ENCODE measurements around the gene CADPS.

GRCh38 chr3:62367763-62368195 is 507.4 kb downstream of the CADPS start:
- TF ChIP-seq GATA2 (IDR thresholded peaks at IDR 0.05; ENCODE audit: low read depth, low read length) (no peak), GATA3 (IDR thresholded peaks at IDR 0.05; ENCODE audit: low read depth, low read length) (no peak)

All from SH-SY5Y (cell line).